Stimulated activated CD4-positive, alpha-beta T cell treated with anti-CD3 and anti-CD28 coated beads, Interleukin-4, amount 100 ng/mL, for 48 hours (primary cell): ENCODE measurements around the gene PRM1.
"Not testable (repeated sequence)": the region's sequence is repeated elsewhere in the genome, so short reads cannot be mapped to it uniquely, and the experiment has no call there.

Experiments
- DNase-seq, 2 donors: peaks; one replicate each; pipeline ENCODE4 v3.0.0-alpha.2; 2020; ENCODE audit warnings: low read depth in 2 of 2

Gene PRM1

DNA sequence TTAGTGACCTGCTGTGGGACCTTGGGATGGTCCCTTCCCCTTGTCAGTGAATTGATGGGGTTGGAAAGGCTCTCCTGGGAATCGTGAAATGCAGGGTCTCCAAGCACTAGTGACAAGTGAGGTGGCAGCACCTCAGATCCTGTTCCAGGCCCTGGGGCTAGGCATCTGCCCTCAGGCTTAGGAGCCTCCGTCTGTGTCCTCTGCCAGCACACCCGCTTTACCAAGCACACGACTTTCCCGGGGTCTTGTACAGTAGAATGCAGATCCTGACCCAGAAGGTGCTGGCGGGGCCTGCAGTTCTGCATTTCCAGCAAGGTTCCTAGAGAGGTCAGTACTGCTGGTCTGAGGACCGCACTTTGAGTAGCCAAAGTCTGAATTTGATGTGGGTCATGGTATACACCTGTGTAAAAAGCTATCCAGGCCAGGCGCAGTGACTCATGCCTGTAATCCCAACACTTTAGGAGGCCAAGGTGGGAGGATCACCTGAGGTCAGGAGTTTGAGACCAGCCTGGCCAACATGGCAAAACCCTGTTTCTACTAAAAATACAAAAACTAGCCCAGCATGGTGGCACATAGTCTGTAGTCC, 33.3 kb upstream of the PRM1 start:
- no peak for DNase-seq

DNA sequence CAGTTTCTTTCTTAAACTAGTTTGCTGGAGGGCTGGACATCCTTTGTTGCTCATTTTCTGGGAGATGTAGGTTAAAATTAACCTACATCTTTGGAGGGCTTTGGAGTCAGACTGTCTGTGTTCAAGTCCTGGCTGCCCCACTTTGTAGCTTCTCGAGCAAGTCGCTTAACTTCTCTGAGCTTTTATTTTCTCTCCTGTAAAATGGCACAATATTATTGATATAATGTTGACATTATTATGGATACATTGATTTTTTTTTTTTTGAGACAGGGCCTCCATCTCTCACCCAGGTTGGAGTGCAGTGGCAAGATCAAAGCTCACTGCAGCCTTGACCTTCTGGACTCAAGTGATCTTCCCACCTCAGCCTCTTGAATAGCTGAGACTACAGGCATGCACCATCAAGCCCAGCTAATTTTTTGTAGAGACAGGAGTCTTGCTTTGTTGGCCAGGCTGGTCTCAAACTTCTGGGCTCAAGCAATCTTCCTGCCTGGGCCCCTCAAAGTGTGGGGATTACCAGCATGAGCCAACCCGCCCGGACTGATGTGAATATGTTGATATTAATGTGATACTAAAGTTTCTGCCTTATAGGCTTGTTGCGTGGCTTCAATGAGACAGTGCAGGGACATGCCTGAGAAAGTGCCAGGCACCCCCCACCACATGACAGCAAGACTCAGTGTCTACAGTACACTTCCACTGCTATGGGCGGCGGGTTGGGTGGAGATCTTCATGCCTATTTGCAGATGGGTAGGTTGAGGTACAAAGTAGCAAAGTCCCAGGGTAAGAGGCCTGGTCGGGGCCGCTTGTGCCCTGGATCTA, 32.6 kb upstream of the PRM1 start:
- DNase-seq, result no peak

DNA sequence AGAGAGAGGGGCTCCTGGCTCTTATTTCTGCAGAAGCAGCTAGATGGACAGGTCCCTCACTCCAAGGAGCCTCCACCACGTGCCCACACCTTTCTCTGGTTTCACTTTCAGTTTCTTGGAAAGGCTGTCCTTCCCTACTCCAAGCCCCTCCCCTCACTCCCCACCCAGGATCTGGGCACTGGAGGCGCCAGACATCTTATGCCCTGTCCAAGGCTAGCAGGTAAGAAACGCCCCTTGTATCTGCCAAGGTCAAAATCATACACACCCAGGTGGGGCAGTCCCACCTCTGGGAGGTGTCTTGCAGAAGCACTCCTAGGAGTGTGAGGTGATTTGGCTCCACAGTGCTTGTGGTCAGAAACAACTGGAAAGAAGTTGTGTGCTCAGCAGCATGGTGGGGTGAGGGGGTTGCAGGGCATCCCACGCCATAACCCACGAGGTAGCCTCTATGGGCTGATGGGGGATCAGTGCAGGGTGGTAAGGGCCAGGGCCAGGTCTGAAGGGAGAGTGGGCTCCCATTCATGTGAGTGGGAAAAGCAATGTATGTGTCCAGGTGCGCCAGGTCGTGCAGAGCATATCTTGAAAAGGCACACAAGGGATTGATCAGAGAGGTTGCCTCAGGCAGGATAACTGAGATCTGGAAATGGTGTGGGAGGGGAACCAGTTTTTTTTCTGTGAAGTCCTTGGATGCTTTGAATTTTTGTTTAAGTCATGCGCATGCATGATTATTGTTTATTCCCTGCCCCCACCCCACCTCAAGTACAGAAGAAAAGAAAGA, 31.8 kb upstream of the PRM1 start:
- DNase-seq, result no peak

DNA sequence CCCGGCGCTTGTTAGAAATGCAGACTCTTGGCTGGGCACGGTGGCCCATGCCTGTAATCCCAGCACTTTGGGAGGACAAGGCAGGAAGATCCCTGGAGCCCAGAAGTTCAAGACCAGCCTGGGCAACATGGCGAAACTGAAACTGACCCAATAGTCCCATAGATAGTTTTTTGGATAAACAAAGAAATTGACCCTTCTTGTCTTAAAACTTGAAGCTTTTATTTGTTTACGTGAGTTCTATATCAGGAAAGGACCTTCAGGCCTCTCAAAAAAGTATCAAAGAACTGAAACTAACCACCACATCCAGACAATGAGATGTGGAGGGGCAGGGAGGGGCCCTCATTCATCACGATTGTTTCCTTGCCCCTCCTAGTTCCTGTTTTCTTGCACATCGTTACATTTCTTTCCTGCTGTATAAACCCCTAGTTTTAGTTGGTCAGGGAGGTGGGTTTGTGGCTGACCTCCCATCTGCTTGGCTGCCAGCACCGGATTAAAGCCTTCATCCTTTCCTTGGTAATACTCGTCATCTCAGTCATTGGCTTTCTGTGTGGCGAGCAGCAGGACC, 29.9 kb upstream of the PRM1 start:
- DNase-seq, result no peak

DNA sequence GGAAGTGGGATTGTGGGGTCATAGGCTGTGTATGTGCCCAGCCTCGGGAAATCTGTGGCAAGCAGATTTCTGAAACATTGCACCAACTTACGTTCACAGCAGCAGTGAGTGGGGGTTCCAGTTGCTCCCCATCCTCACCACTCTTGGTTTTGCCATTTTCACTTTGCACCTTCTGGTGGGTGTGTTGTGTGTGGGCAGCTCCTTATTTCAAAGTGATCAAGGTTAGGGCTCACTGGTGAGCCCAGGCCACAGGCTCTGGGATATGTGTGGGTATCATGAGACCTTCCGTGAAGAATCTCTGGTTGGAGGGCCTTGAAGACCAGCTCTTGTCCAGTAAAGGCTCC, 29.5 kb upstream of the PRM1 start:
- DNase-seq, result no peak

DNA sequence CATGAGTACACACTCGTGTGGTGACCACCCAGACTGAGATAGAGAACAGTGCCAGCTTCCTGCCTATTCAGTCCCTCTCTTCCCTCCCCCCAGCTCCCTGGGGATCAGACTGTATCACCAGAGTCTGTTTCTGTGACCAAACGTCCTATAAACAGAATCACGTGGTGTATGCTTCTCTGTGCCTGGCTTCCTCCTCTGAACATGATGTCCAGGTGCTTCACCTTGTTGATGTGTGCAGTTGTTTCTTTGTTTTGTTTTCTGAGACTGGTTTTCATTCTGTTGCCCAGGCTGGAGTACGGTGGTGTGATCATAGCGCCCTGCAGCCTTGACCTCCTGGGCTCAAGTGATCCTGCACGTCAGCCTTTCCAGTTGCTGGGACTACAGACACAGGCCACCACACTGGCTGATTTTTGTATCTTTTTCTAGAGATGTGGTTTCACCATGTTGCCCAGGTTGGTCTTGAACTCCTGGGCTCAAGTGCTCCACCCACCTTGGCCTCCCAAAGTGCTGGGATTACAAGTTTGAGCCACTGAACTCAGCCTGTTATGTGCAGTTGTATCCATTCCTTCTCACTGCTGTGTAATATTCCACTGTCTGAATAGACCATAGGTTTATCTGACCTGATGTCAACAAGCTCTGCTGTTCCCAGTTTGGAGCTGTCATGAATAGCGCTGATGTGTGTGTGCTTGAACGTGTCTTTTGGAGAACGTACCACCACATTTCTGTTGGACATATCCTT, 28.9 kb upstream of the PRM1 start:
- DNase-seq, result no peak

DNA sequence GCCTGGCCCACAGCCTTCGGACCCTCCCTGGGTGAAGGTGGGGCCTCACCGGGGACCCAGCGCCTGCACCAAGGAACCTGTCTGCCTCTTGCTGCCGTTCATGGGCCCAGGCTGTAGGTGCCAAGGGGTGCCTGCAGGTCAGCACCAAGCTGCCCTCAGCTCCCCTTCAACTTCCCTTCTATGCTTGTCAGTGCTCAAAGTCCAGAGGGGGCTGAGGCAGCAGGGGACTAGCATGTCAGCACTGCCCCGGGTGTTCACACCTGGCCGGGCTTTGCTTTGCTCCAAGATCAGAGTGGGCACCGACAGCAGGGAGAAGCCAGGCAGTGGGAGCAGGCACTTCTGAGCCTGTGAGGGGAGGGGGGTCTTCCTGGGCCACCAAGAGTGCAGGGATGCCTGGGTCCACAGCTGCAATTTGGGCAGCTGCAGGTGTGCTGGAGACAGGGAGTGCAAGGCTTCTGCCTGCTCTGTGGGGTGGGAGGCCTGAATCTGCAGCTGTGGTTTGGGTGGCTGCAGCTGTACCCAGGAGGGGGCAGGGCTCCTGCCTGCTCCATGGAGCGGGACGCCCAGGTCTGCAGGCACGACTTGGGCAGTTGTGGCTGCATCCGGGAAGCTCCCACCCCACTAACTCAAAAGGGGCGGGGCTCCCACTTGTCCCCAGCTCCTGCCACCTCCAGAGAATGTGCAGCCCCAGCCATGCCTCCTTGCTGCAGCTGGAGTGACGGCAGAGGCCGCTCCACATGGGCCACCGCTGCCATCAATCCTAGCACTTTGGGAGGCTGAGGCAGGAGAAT, 27.6 kb upstream of the PRM1 start:
- DNase-seq, result no peak

DNA sequence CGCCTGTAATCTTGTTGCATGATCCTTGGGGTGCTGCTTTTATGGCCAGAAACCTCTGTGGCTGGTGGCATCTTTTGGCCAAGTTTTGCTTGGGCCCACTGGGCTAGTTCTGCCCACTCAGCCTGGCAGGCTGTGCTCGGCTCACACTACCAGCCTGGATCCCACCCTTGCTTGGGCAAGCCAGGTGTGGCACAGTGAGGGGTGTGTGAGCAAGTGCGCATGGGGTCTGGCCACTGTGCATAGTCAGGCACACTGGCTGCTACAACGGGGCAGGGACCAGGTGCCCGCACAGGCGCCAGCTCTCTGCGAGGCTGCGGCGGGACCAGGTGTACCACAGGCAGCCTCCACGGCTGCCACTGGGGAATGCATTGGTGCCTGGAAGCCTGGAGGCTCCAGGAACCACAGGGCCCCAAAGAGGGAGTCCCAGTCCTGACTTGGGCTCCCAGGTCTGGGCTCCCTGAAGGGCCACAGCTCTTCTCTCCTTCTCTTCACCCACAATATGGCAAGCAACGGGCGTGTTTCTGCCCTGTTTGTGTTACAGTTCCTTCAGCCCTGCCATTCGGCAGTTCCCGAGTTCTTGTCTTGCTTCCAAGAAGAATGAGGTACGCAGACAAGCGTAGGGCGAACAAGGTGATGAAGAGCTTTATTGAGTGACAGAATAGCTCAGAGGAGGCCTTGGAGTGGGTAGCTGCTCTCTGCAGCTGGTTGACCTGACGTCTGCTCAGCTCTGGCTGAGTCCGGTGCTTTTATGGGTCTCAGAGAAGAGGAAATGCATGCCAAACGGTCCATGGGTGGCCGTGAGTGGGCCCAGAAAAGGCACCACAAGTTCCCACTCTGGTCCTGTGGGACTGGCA, 26.7 kb upstream of the PRM1 start:
- no peak for DNase-seq

DNA sequence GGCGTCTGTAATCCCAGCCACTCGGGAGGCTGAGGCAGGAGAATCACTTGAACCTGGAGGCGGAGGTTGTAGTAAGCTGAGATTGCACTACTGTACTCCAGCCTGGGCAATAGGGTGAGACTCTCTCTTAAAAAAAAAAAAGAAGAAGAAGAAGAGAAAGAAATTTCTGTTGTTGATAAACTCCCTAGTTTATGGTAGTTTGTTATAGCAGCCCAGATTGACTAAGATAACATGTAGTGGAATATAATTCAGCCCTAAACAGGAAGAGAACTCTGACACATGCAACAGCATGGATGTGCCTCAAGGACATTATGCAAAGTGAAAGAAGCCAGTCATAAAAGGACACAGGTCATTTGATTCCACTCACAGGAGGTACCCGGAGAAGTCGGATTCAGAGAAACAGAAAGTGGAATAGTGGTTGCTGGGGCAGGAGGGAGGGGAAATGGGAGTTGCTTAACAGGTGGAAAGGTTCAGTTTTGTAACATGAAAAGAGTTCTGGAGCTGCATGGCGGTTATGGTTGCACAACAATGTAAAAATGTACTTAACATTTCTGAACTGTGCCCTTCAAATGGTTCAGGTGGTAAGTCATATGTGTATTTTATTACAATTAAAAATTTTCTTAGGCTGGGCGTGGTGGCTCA, 26.0 kb upstream of the PRM1 start:
- no peak for DNase-seq

DNA sequence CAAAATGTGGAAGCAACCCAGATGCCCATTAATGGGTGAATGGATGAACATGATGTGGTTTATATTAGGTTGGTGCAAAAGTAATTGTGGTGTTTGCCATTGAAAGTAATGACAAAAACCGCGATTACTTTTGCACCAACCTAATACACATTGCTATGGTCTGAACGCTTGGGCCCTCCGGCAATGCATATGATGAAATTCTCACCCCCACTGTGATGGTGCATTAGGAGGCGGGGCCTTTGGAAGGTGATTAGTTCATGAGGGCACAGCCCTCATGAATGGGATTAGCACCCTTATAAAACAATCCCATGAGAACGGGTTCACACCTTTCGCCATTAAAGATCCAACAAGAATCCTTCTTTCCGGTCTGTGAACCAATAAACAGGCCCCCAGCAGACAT, 25.3 kb upstream of the PRM1 start:
- no peak for DNase-seq

DNA sequence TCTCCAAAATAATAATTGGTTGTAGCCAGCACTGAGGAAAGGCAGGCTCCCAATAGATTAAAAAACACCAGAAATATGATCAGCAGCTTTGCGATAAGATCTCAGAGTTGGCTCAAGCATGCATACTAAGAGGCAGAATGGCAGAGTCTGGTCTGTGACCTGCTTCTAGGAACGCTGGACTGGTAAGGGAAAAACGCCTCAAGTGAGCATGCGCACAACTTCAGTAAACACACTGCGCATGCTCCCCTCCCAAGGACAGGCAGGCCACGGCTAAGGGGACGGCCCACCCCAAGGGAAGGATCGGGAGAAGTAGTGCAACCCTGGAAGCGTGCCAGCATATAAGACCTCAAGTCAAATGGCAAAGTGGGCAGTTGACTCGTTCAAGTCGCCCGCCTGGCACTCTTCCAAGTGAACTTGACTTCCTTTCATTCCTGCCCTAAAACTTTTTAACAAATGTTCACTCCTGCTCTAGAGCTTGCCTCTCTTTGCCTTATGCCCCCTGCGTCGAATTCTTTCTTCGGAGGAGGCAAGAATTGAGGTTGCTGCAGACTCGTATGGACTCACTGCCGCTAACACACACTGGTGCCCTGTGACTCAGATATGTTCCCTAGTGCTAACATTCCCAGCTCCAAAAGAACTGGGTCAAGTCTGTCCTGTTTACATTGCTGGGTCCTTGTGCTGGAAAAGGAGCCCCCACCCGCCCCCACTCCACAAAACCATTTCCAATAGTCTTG, 22.4 kb upstream of the PRM1 start:
- no peak for DNase-seq

DNA sequence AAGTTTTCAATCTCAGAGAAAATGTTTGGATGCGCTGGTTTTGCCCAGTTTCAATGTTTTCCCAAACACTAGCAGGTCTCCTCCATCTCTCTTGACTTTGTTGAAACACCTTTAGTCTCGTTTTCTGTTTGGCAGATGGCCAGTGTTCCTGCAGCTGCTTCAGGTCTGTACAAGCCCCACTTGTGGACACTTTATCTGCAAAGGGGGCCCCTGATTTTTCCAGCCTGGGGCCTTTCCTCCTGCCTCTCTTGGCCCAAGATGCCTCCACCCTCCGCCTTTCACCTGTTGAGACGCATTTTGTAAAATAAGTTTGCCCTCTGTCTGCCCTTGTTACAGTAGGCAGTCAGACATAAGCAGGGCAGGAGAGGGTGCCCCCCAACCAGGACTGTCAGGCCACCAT, 21.8 kb upstream of the PRM1 start:
- DNase-seq, result no peak

DNA sequence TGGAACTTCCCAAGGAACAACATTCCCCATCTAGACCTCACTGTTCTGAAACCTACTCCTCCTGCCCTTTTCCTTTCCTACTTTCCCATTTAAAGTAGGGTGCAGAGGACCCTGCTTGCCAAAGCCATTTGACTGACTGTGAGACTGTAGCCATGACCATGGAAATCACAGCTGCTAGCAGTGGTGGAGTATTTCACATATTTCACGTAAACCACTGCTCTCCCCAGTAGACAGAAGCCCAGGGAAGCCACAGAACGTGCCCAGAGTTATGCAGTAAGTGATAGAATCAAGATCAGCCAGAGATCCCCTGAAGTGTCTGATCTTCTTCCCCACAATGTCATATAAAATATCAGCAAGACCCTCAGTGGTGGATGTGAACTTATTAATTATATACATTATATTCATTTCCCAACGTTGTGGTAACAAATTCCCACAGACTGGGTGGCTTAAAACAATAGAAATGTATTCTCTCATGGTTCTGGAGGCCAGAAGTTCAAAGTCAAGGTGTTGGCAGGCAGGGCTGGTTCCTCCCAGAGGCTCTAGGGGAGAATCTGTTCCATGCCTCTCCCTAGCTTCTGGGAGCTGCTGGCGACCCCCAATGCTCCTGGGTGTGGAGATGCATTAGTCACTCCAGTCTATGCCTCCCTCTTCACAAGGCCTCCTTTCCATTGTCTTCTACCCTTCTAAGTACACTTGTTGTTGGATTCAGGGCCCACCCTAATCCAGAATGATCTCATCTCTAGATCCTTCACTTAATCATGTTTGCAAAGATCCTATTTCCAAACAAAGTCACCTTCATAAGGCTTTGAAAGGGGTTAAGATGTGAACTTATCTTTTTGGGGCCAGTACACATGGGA, 20.7 kb upstream of the PRM1 start:
- no peak for DNase-seq

DNA sequence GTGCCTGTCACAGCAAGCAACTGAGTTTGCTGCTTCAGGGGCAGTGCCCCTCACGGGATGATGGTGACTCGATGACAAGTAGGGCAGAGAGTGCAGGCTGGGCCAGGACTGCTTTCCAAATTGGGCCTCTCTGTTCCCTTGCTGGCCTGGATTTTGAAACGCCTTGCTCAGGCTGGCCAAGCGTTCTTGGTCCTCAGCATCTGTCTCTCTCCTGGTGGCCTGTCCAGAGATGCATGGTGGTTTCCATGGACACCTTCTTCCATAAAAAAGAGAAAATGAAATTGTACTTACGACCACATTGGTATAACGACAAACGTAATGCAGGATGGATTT, 19.4 kb upstream of the PRM1 start:
- no peak for DNase-seq

DNA sequence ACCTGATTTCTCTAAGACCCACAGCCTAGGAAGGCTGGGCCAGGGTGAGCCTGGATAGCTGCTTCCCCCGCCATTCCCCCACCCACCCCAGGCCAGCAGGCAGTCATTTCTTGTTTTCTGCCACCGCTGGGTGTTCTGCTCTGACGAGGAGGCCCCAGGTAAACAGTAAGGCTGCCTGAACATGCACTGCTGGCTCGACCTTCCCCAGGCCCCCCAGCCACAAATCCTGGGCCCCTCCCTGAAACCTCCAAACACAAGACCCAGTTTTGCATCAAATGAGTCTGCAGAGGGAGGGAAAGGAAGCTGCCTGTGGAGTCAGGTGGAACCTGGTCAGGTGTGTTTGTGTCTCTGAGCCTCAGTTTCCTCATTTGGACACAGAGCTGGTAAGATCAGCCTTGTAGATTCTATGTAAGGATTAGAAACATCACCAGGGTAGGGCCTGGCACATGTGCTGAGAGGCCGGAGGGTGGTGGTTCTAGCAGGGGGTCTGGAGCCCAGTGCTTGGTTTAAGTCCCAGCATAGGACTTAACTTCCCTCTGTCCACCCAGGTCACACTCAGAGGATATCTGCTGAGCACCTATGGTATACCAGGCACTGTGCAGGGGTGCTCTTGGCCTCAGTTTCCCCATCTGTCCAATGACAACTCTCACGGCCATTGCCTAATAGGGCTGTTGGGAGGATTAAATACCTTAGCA, 18.9 kb upstream of the PRM1 start:
- DNase-seq, result no peak

DNA sequence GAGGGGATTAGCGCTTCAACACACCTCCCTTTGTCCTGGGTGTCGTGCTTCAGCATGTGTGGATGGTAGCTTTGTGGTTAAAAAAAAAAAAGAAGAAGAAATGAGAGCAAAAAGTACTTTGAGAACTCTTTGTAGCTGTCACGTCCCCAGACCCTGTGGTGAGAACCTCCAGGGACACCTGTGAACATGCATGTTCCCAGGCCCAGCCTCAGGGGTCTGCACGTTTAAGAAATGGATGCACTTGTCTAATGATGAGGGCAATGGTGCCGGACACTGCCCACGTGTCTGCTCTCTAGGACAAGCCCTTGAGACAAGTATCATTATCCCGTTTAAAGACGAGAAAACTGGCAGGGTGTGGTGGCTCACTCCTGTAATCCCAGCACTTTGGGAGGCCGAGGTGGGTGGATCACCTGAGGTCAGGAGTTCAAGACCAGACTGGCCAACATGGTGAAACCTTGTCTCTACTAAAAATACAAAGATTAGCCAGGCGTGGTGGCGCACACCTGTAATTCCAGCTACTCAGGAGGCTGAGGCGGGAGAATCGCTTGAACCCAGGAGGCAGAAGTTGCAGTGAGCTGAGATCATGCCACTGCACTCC, 17.9 kb upstream of the PRM1 start:
- not testable (repeated sequence) for DNase-seq
